Measurements from ENCODE around the gene LCMT2. TPM values are rescaled to one million over a fixed set of nuclear protein-coding genes. Genes with fewer than 3 reads are reported as not detected.
A peak's percentile ranks its signal among the peaks of the same experiment; 100 is the strongest.
"Not testable (repeated sequence)": the region's sequence is repeated elsewhere in the genome, so short reads cannot be mapped to it uniquely, and the experiment has no call there.

The LCMT2 gene
- total RNA-seq, 2 donors from 2014 or later = 5.3 to 7.7 TPM

- Histone ChIP-seq H3K36me3 (no peaks in the 10 kb centered on the region), H3K27ac (no peak overlapping the region), H3K27me3 (replicated peaks; ENCODE audit: insufficient read depth) (no peaks in the 10 kb centered on the region), H3K4me1 (ENCODE audit: control insufficient read depth in 1 of 2, low read depth in 2 of 2) (peaks cover 0 to 12% of the 10 kb centered on the region in 2 donors), H3K4me3 (peak overlapping the region; percentile 54), H3K9me3 (no peaks in the 10 kb centered on the region)
- peak; percentile 16 for ATAC-seq (ENCODE audit: insufficient number of reproducible peaks, low FRiP score, low read depth)
- no peak for DNase-seq (ENCODE audit: low spot score)
- no peak for TF ChIP-seq CTCF (IDR thresholded peaks at IDR 0.05)
These were observed 37.8 kb downstream of the LCMT2 start for GRCh38 chr15:43292375-43293078.

- H3K36me3 ChIP-seq; DNase-seq (ENCODE audit: low spot score); H3K9me3 ChIP-seq; H3K4me3 ChIP-seq; ATAC-seq (ENCODE audit: insufficient number of reproducible peaks, low FRiP score, low read depth); H3K27ac ChIP-seq; H3K27me3 ChIP-seq (replicated peaks; ENCODE audit: insufficient read depth): not testable (repeated sequence)
- H3K4me1 ChIP-seq (ENCODE audit: control insufficient read depth in 1 of 2, low read depth in 2 of 2) = peaks cover 0 to 12% of the 10 kb centered on the region in 2 donors
These were observed 40.7 kb downstream of the LCMT2 start for GRCh38 chr15:43289656-43290055.

GRCh38 chr15:43287254-43287653 is 43.1 kb downstream of the LCMT2 start:
- no peak for TF ChIP-seq CTCF (IDR thresholded peaks at IDR 0.05)
- H3K4me3 ChIP-seq = no peak overlapping the region
- H3K4me1 ChIP-seq (ENCODE audit: control insufficient read depth in 1 of 2, low read depth in 2 of 2) = peaks cover 0 to 1% of the 10 kb centered on the region in 2 donors
- no peak overlapping the region for H3K27ac ChIP-seq
- DNase-seq (ENCODE audit: low spot score) (no peak), ATAC-seq (ENCODE audit: insufficient number of reproducible peaks, low FRiP score, low read depth) (no peak)
- no peaks in the 10 kb centered on the region for H3K9me3 ChIP-seq
- H3K27me3 ChIP-seq (replicated peaks; ENCODE audit: insufficient read depth) = no peaks in the 10 kb centered on the region
- H3K36me3 ChIP-seq = no peaks in the 10 kb centered on the region

GRCh38 chr15:43286074-43286473 is 44.3 kb downstream of the LCMT2 start:
- Histone ChIP-seq H3K4me1 (ENCODE audit: control insufficient read depth in 1 of 2, low read depth in 2 of 2) (no peaks in the 10 kb centered on the region), H3K4me3 (no peak overlapping the region), H3K9me3 (no peaks in the 10 kb centered on the region), H3K27me3 (replicated peaks; ENCODE audit: insufficient read depth) (no peaks in the 10 kb centered on the region), H3K36me3 (no peaks in the 10 kb centered on the region), H3K27ac (no peak overlapping the region)
- DNase-seq (ENCODE audit: low spot score) = no peak
- TF ChIP-seq CTCF (IDR thresholded peaks at IDR 0.05) = no peak
- ATAC-seq (ENCODE audit: insufficient number of reproducible peaks, low FRiP score, low read depth) = no peak

- Histone ChIP-seq H3K4me3 (no peak overlapping the region), H3K36me3 (no peaks in the 10 kb centered on the region), H3K27ac (no peak overlapping the region), H3K4me1 (ENCODE audit: control insufficient read depth in 1 of 2, low read depth in 2 of 2) (no peaks in the 10 kb centered on the region), H3K9me3 (no peaks in the 10 kb centered on the region), H3K27me3 (replicated peaks; ENCODE audit: insufficient read depth) (no peaks in the 10 kb centered on the region)
- TF ChIP-seq CTCF (IDR thresholded peaks at IDR 0.05) = peak; percentile 81
- DNase-seq (ENCODE audit: low spot score) (peak; percentile 13), ATAC-seq (ENCODE audit: insufficient number of reproducible peaks, low FRiP score, low read depth) (no peak)
These were observed 44.8 kb downstream of the LCMT2 start for GRCh38 chr15:43285609-43286037.

GRCh38 chr15:43283526-43283925 is 46.8 kb downstream of the LCMT2 start:
- ATAC-seq (ENCODE audit: insufficient number of reproducible peaks, low FRiP score, low read depth) (no peak), DNase-seq (ENCODE audit: low spot score) (no peak)
- Histone ChIP-seq H3K4me3 (no peak overlapping the region), H3K36me3 (no peaks in the 10 kb centered on the region), H3K27me3 (replicated peaks; ENCODE audit: insufficient read depth) (no peaks in the 10 kb centered on the region), H3K4me1 (ENCODE audit: control insufficient read depth in 1 of 2, low read depth in 2 of 2) (no peaks in the 10 kb centered on the region), H3K27ac (no peak overlapping the region), H3K9me3 (no peaks in the 10 kb centered on the region)
- no peak for TF ChIP-seq CTCF (IDR thresholded peaks at IDR 0.05)

All from thoracic aorta (tissue), 2 donors.